ENCODE measurements around the gene PLXND1. TPM values are rescaled to one million over a fixed set of nuclear protein-coding genes. Genes with fewer than 3 reads are reported as not detected.

PLXND1 gene
- total RNA-seq, 4 donors from 2014 or later = 155 to 300 (median 197) TPM

DNA sequence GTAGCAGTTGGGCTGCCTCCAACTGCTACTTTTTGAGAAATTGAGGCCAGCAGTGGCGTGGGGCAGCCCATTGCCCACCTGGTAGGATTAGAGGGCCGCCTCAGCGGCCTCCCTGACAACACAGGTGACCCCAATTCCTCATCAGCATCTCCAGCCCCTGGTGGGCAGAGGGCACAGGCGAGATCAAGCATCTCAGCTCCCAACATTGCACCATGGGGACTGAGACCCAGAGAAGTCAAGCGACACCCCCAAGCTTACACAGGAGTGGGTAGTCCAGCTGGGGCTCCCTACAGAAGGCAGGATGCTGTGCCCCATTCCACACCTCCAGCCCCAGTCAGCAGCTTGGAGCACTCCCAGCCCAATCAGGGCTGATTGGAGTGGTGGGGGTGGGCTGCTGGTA is 63.7 kb downstream of the PLXND1 start:
- Histone ChIP-seq H3K36me3 (no peaks in the 10 kb centered on the region), H3K27ac (no peak overlapping the region), H3K4me3 (no peak overlapping the region), H3K27me3 (no peaks in the 10 kb centered on the region), H3K4me1 (no peaks in the 10 kb centered on the region), H3K9me3 (no peaks in the 10 kb centered on the region)
- no peak for DNase-seq (ENCODE audit: low spot score in 2 of 2)
- 94 to 97% methylated on average over 4 to 5 of the region's 5 CpGs for WGBS, 2 donors
- TF ChIP-seq POLR2A (IDR thresholded peaks at IDR 0.05) (no peak), CTCF (IDR thresholded peaks at IDR 0.05) (no peak), EP300 (IDR thresholded peaks at IDR 0.05) (no peak)

GRCh38 chr3:129540776-129541516 is 65.5 kb downstream of the PLXND1 start:
- WGBS, 2 donors = 80 to 82% methylated on average over 11 of the region's 11 CpGs

DNA sequence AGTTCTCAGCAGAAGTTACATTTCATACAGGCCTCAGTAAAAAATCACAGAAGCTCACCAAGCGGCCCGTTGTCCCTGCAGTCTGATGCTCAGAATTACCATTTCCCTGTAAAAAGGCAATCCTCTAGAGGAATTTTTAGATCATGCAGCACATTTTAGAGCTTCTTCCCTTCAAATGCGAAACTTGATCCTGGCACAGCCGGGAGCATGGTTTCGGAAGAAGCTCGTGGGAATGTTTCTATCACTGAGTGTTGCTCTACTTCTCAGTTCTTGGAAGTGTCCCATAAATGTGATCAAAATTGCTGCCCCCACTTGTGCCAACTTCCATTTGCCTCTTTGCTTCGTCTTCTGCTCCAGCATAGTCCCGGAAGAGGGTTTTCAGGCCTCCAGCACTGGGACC is 67.3 kb downstream of the PLXND1 start:
- no peaks in the 10 kb centered on the region for H3K4me1 ChIP-seq
- H3K27me3 ChIP-seq = no peaks in the 10 kb centered on the region
- H3K27ac ChIP-seq = no peak overlapping the region
- H3K36me3 ChIP-seq = no peaks in the 10 kb centered on the region
- TF ChIP-seq EP300 (IDR thresholded peaks at IDR 0.05) (no peak), POLR2A (IDR thresholded peaks at IDR 0.05) (no peak), CTCF (IDR thresholded peaks at IDR 0.05) (no peak)
- no peak overlapping the region for H3K4me3 ChIP-seq
- DNase-seq (ENCODE audit: low spot score in 2 of 2) = no peak
- H3K9me3 ChIP-seq = no peaks in the 10 kb centered on the region
- WGBS, 2 donors = 71 to 82% methylated on average over 8 of the region's 8 CpGs

More at GRCh38 chr3:129540776-129541516, 65.5 kb downstream of the PLXND1 start:
- no peak overlapping the region for H3K27ac ChIP-seq
- TF ChIP-seq EP300 (IDR thresholded peaks at IDR 0.05) = no peak
- TF ChIP-seq CTCF (IDR thresholded peaks at IDR 0.05) = no peak
- no peak for TF ChIP-seq POLR2A (IDR thresholded peaks at IDR 0.05)
- no peak overlapping the region for H3K4me3 ChIP-seq
- DNase-seq (ENCODE audit: low spot score in 2 of 2) = no peak
- H3K27me3 ChIP-seq = no peaks in the 10 kb centered on the region
- no peaks in the 10 kb centered on the region for H3K36me3 ChIP-seq
- H3K4me1 ChIP-seq = no peaks in the 10 kb centered on the region
- H3K9me3 ChIP-seq = no peaks in the 10 kb centered on the region

GRCh38 chr3:129536804-129537203 is 69.7 kb downstream of the PLXND1 start:
- DNase-seq (ENCODE audit: low spot score in 2 of 2) = no peak
- H3K27ac ChIP-seq = no peak overlapping the region
- H3K9me3 ChIP-seq = no peaks in the 10 kb centered on the region
- 75 to 76% methylated on average over 3 of the region's 3 CpGs for WGBS, 2 donors
- no peaks in the 10 kb centered on the region for H3K4me1 ChIP-seq
- no peaks in the 10 kb centered on the region for H3K27me3 ChIP-seq
- H3K4me3 ChIP-seq = no peak overlapping the region
- H3K36me3 ChIP-seq = no peaks in the 10 kb centered on the region
- TF ChIP-seq CTCF (IDR thresholded peaks at IDR 0.05) (no peak), POLR2A (IDR thresholded peaks at IDR 0.05) (no peak), EP300 (IDR thresholded peaks at IDR 0.05) (no peak)

GRCh38 chr3:129536374-129536667 is 70.2 kb downstream of the PLXND1 start:
- Histone ChIP-seq H3K27me3 (no peaks in the 10 kb centered on the region), H3K4me3 (no peak overlapping the region), H3K27ac (no peak overlapping the region), H3K36me3 (no peaks in the 10 kb centered on the region), H3K4me1 (no peaks in the 10 kb centered on the region), H3K9me3 (no peaks in the 10 kb centered on the region)
- TF ChIP-seq CTCF (IDR thresholded peaks at IDR 0.05) (no peak), POLR2A (IDR thresholded peaks at IDR 0.05) (no peak), EP300 (IDR thresholded peaks at IDR 0.05) (no peak)
- no peak for DNase-seq (ENCODE audit: low spot score in 2 of 2)
- WGBS, 2 donors = 87 to 89% methylated on average over 2 of the region's 2 CpGs

All from tibial nerve (tissue), 4 donors.